Raji (cell line): ENCODE measurements around the gene SEC11A.

Experiments
- POLR2A ChIP-seq: IDR thresholded peaks from 2 replicates; pipeline ENCODE4 v1.6.1; 2011; ENCODE audit warnings: low read depth, low read length, control low read depth; ENCODE audit not compliant: insufficient read depth

SEC11A gene

GRCh38 chr15:84659904-84660781, 55.8 kb downstream of the SEC11A start:
- TF ChIP-seq POLR2A: no peak

- no peak for TF ChIP-seq POLR2A
These were observed 57.0 kb downstream of the SEC11A start for GRCh38 chr15:84658788-84659411.

- peak; percentile 45; the same call in 1 of the 2 replicates for TF ChIP-seq POLR2A
These were observed 57.7 kb downstream of the SEC11A start, which contains the start of gene NMB for GRCh38 chr15:84658080-84658787. TSS of gene NMB (minus strand) at chr15:84658199. CDS start at chr15:84658152, 47 bp downstream.

GRCh38 chr15:84657748-84658079, 58.2 kb downstream of the SEC11A start:
- no peak for TF ChIP-seq POLR2A

GRCh38 chr15:84656972-84657371, 59.0 kb downstream of the SEC11A start:
- no peak for TF ChIP-seq POLR2A

- TF ChIP-seq POLR2A: no peak
These were observed 61.1 kb downstream of the SEC11A start for GRCh38 chr15:84654689-84655453.

GRCh38 chr15:84653910-84654688, 61.8 kb downstream of the SEC11A start, which contains the start of gene WDR73:
TSS of gene WDR73 (minus strand) at chr15:84654283. CDS start at chr15:84654274, 9 bp downstream.
- peak; percentile 75 for TF ChIP-seq POLR2A

GRCh38 chr15:84653584-84653909, 62.4 kb downstream of the SEC11A start:
- TF ChIP-seq POLR2A: no peak

GRCh38 chr15:84649706-84650105, 66.2 kb downstream of the SEC11A start:
- TF ChIP-seq POLR2A: no peak

- TF ChIP-seq POLR2A: no peak
These were observed 67.4 kb downstream of the SEC11A start for GRCh38 chr15:84648539-84648938.

- TF ChIP-seq POLR2A: no peak
These were observed 68.2 kb downstream of the SEC11A start for GRCh38 chr15:84647726-84648125.

GRCh38 chr15:84645997-84646396, 69.9 kb downstream of the SEC11A start:
- no peak for TF ChIP-seq POLR2A

GRCh38 chr15:84645496-84645895, 70.4 kb downstream of the SEC11A start:
- TF ChIP-seq POLR2A: no peak

GRCh38 chr15:84643838-84644237, 72.1 kb downstream of the SEC11A start:
- TF ChIP-seq POLR2A: no peak

- TF ChIP-seq POLR2A: no peak
These were observed 77.8 kb downstream of the SEC11A start for GRCh38 chr15:84638103-84638502.
